Stomach (tissue), 9 donors: Measurements from ENCODE around the gene FGF14. TPM values are rescaled to one million over a fixed set of nuclear protein-coding genes. Genes with fewer than 3 reads are reported as not detected.

Experiments used
- DNase-seq, 2 donors: peaks; one replicate each; pipeline versions ENCODE4 v3.0.0 to v3.0.0-alpha.2; 2013 to 2019
- H3K27ac ChIP-seq, 5 donors: fragments of 200-600 bp in 4 of 5; sonication (generic) in 4 of 5; one replicate each; pipeline ENCODE4 v1.5.1; 2013 to 2019; ENCODE audit warnings: mild to moderate bottlenecking in 1 of 5, moderate library complexity in 1 of 5
- H3K27me3 ChIP-seq, 3 donors: fragments of 200-600 bp; sonication (generic); one replicate each; pipeline ENCODE4 v1.5.1; 2017 to 2019; ENCODE audit warnings: mixed run types in 1 of 3
- H3K36me3 ChIP-seq, 4 donors: fragments of 200-600 bp; sonication (generic); 1 replicate in 3 of 4; 2 replicates in 1 of 4; pipeline ENCODE4 v1.5.1; 2016 to 2019
- H3K4me1 ChIP-seq, 4 donors: fragments of 200-600 bp; sonication (generic); one replicate each; pipeline ENCODE4 v1.5.1; 2016 to 2019
- H3K4me3 ChIP-seq, 4 donors: fragments of 200-600 bp; sonication (generic) in 3 of 4; one replicate each; pipeline ENCODE4 v1.5.1; 2016 to 2019; ENCODE audit warnings: mild to moderate bottlenecking in 1 of 4
- H3K9me3 ChIP-seq, 4 donors: fragments of 200-600 bp; sonication (generic); one replicate each; pipeline ENCODE4 v1.5.1; 2016 to 2019
- EP300 ChIP-seq: sonication (generic); formaldehyde crosslinking; IDR thresholded peaks from one replicate; pipeline ENCODE4 v1.6.1; 2017; ENCODE audit warnings: antibody characterized with exemption
- POLR2A ChIP-seq, 4 donors: fragments of 450-650 bp; IDR thresholded peaks; one replicate each; pipeline ENCODE4 v1.6.1; 2016; ENCODE audit warnings: antibody characterized with exemption in 4 of 4, control low read depth in 2 of 4, mild to moderate bottlenecking in 1 of 4, moderate library complexity in 1 of 4
- POLR2AphosphoS5 ChIP-seq, 3 donors: sonication (generic); formaldehyde crosslinking; IDR thresholded peaks; one replicate each; pipeline ENCODE4 v1.6.1; 2016; ENCODE audit warnings: antibody characterized with exemption in 3 of 3
- WGBS, 5 donors: extraction: QIAGEN DNeasy Blood & Tissue Kit in 3 of 5; methylation state at CpG; one replicate each; pipeline versions ENCODE4 v1.1.5 to v1.1.7; 2013 to 2018; 5-methylcytosine and 5-hydroxymethylcytosine counted together
- intact Hi-C: fragments of 100-400 bp; cut with DNase I; formaldehyde crosslinking; loops from one replicate; pipeline ENCODE4 v1.15.1; 2023; ENCODE audit warnings: low total_unique reads
- polyA plus RNA-seq, 3 donors: library from polyadenylated mRNA; stranded (reverse); fragments of 200-250 nt; gene quantifications; one replicate each; pipeline ENCODE4 v1.2.3, GENCODE V29; 2013
- total RNA-seq, 5 donors: library from RNA; depleted of rRNA; stranded (reverse); fragments of >200 nt; gene quantifications; one replicate each; pipeline versions ENCODE4 v1.1.0 to v1.2.3, GENCODE V29; 2014 to 2016
- TF ChIP-seq, protein P1 (sequence below), 7 experiments: fragments of 450-650 bp in 4 of 7; fragments of 200-600 bp in 3 of 7; sonication (generic) in 3 of 7; IDR thresholded peaks; one replicate each; pipeline ENCODE4 v1.5.1; 2016 to 2019; ENCODE audit warnings: antibody characterized with exemption in 7 of 7, control low read depth in 2 of 7, mild to moderate bottlenecking in 1 of 7
- donor health status: healthy with polysubstance abuse.
- donor health status: Bipolar disorder and iron deficiency.
- donor health status: healthy.

FGF14 gene
- total and polyA plus RNA-seq, 8 donors, result 0.08 to 6.6 (median 0.54) TPM

DNA sequence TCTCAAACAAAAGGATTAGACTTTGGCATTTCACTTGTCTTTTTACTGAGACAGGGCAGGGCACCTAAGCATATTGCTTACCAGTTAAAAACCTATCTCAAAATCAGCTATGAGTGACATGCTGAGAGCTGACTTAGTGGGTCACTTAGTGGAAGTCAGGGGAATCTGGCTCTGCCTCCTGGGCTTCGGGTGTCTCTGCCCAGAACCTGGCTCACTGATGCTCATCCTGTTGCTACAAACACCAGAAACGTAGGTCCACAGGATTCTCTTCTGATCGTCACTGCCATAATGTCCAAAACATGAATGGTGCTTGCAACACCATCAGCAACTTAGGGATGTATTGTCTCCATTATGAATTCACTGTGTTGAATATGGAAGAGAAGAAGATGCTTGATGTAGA is 673.2 kb downstream of the FGF14 start:
- 70 to 74% (median 71%) methylated on average over 3 of the region's 3 CpGs for WGBS, 5 donors

DNA sequence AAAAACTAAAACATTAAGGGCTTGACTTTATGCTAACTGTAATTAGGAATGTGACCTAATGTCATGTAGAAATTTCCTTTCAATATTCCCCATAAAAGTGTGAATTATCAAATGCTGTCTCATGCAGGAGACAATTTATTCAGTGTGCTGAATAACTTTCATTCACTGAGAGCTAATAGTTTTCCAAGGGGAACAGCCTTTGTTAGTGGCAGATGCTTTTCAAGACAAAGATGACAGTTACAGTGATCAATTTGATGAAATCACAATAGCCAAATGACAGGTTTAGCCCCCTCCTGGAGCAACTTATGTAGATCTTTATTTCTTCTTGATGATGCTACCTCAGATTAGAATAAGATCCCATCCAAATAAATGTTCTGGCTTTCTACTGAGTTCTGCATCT is 673.8 kb downstream of the FGF14 start:
- no peaks in the 10 kb centered on the region for H3K9me3 ChIP-seq
- no peaks in the 10 kb centered on the region for H3K36me3 ChIP-seq
- TF ChIP-seq EP300, result no peak
- no peak overlapping the region for H3K27ac ChIP-seq
- no peaks in the 10 kb centered on the region for H3K4me1 ChIP-seq
- DNase-seq, result no peak
- H3K27me3 ChIP-seq, result no peaks in the 10 kb centered on the region
- intact Hi-C loops, result no loop called here
- no peak overlapping the region for H3K4me3 ChIP-seq

More for the DNA sequence above, 673.2 kb downstream of the FGF14 start:
- intact Hi-C loops, result no loop called here
- TF ChIP-seq POLR2A (IDR thresholded peaks at IDR 0.05) (no peak), POLR2AphosphoS5 (IDR thresholded peaks at IDR 0.05) (no peak)
- TF ChIP-seq, protein P1, sequence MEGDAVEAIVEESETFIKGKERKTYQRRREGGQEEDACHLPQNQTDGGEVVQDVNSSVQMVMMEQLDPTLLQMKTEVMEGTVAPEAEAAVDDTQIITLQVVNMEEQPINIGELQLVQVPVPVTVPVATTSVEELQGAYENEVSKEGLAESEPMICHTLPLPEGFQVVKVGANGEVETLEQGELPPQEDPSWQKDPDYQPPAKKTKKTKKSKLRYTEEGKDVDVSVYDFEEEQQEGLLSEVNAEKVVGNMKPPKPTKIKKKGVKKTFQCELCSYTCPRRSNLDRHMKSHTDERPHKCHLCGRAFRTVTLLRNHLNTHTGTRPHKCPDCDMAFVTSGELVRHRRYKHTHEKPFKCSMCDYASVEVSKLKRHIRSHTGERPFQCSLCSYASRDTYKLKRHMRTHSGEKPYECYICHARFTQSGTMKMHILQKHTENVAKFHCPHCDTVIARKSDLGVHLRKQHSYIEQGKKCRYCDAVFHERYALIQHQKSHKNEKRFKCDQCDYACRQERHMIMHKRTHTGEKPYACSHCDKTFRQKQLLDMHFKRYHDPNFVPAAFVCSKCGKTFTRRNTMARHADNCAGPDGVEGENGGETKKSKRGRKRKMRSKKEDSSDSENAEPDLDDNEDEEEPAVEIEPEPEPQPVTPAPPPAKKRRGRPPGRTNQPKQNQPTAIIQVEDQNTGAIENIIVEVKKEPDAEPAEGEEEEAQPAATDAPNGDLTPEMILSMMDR (IDR thresholded peaks at IDR 0.05), result no peak
- Histone ChIP-seq H3K36me3 (no peaks in the 10 kb centered on the region), H3K9me3 (no peaks in the 10 kb centered on the region), H3K4me1 (no peaks in the 10 kb centered on the region), H3K27ac (no peak overlapping the region), H3K4me3 (no peak overlapping the region), H3K27me3 (no peaks in the 10 kb centered on the region)
- no peak for DNase-seq

DNA sequence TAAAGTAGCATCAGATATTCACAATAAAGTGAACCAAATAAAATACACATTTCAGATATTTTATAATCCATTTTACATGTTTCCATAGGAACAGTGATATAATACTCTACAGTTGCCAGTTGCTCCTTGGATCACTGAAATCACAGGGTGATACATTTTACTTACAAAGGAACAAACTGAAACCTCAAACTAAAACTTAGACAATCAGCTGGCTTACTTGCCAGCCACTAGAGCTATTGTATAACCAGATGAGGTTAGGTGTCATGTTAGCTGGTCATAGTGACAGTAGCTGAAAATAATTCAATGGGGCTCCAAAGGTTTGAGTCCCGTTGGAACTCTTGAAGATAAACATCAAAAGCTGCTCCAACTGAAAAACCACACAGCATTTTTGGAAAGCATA is 674.7 kb downstream of the FGF14 start:
- no peak overlapping the region for H3K27ac ChIP-seq
- DNase-seq, result no peak
- intact Hi-C loops, result no loop called here
- no peaks in the 10 kb centered on the region for H3K27me3 ChIP-seq
- H3K4me3 ChIP-seq, result no peak overlapping the region
- no peaks in the 10 kb centered on the region for H3K4me1 ChIP-seq
- 23 to 44% (median 37%) methylated on average over 1 of the region's 1 CpG for WGBS, 5 donors
- TF ChIP-seq POLR2AphosphoS5 (IDR thresholded peaks at IDR 0.05), result no peak
- TF ChIP-seq, protein P1 (IDR thresholded peaks at IDR 0.05), result no peak
- no peak for TF ChIP-seq EP300
- no peak for TF ChIP-seq POLR2A (IDR thresholded peaks at IDR 0.05)
- no peaks in the 10 kb centered on the region for H3K9me3 ChIP-seq
- no peaks in the 10 kb centered on the region for H3K36me3 ChIP-seq

DNA sequence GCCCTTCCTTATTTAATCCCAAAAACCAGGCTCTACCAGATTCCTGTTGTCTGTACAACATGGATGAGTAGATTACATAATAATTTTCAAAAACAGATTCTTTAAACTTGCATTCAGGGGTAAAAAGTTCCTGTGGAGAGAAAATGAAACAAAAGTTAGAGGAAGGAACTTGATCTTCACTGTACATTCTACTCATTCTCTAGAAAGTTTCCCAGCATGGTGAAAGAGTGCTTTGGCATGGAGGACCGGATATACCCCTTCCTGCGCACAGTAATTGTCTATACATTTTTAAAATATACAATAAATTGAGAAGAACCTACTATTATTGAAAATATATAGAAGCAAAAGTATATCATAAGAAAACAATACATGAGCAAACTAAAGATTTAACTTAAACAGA is 675.2 kb downstream of the FGF14 start:
- intact Hi-C loops, result no loop called here
- whole genome bisulfite sequencing, 5 donors, result 80 to 89% (median 82%) methylated on average over 2 of the region's 2 CpGs
- H3K4me1 ChIP-seq, result no peaks in the 10 kb centered on the region

DNA sequence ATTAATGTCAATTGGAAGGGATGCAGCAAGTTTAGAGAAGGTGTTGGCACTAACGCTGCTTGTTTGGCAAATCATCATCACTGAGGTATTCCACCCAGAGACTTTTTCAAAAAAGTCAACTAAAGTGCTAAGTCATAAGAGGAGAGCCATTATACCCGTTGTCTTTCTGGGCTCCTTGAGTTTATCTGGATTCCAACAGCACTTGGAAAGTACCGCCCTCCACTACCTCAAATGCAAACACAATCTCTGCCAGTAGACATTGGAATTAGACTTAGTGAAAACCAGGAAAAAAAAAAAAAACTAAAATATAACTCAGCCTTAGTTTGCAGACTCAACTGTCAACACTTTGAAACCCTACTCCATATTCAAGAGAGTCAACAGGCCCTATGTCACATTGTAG is 683.4 kb downstream of the FGF14 start:
- no peaks in the 10 kb centered on the region for H3K36me3 ChIP-seq
- no peak for DNase-seq
- no peaks in the 10 kb centered on the region for H3K27me3 ChIP-seq
- TF ChIP-seq POLR2AphosphoS5 (IDR thresholded peaks at IDR 0.05) (no peak), POLR2A (IDR thresholded peaks at IDR 0.05) (no peak), EP300 (no peak)
- TF ChIP-seq, protein P1 (IDR thresholded peaks at IDR 0.05), result no peak
- H3K4me1 ChIP-seq, result no peaks in the 10 kb centered on the region
- intact Hi-C loops, result no loop called here
- 48 to 67% (median 63%) methylated on average over 3 of the region's 3 CpGs for WGBS, 5 donors
- H3K4me3 ChIP-seq, result no peak overlapping the region
- H3K27ac ChIP-seq, result no peak overlapping the region
- H3K9me3 ChIP-seq, result no peaks in the 10 kb centered on the region

More for the DNA sequence above, 675.2 kb downstream of the FGF14 start:
- H3K27me3 ChIP-seq, result no peaks in the 10 kb centered on the region
- H3K4me3 ChIP-seq, result no peak overlapping the region
- TF ChIP-seq, protein P1 (IDR thresholded peaks at IDR 0.05), result no peak
- no peak for TF ChIP-seq EP300
- no peak for TF ChIP-seq POLR2A (IDR thresholded peaks at IDR 0.05)
- TF ChIP-seq POLR2AphosphoS5 (IDR thresholded peaks at IDR 0.05), result no peak
- no peak overlapping the region for H3K27ac ChIP-seq
- no peak for DNase-seq
- H3K36me3 ChIP-seq, result no peaks in the 10 kb centered on the region
- no peaks in the 10 kb centered on the region for H3K9me3 ChIP-seq
